HG03432 (cell line): ENCODE data around the gene ZNF808.
A peak's percentile ranks its signal among the peaks of the same experiment; 100 is the strongest.
"Not testable (repeated sequence)": the region's sequence is repeated elsewhere in the genome, so short reads cannot be mapped to it uniquely, and the experiment has no call there.

Experiments
- ATAC-seq: cut with Tn5 transposase; IDR thresholded peaks from one replicate; pipeline ENCODE4 v1.9.1; 2021; ENCODE audit warnings: mild to moderate bottlenecking, moderate library complexity; ENCODE audit not compliant: unreplicated experiment

Gene ZNF808

DNA sequence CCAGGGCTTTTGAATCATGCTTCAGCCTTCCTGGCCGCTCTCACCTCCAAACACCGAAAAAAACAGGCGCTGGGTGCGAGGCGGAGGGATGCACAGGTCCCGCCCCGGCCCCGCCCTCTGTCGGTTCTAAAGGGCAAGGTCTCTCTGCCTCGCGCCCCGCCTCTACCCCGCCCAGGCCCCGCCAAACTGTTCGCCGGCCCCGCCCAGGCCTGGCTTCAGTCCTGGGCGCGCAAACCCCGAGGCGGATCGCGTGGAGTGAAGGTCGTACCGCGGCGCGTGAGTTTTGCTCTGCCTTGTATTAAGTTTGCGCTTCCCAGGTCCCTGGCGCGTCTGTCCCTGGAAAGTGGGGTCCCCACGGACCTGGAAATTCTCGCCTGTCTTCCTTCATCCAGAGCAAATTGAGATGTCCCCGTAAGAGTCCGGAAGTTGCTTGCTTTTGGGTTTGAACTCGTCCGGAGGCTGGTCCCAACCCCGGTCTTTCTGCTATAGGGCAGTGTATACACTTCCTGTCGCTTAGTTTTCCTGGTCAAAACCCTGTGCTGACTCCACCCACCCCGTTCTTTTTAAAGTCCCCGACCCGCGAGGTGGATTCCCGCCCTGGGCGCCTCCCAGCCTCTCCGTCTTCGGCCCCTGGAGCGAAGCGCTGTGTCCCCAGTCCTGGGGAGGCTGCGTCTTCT lies 8.4 kb downstream of the ZNF808 start:
- peak; percentile 88 for ATAC-seq

DNA sequence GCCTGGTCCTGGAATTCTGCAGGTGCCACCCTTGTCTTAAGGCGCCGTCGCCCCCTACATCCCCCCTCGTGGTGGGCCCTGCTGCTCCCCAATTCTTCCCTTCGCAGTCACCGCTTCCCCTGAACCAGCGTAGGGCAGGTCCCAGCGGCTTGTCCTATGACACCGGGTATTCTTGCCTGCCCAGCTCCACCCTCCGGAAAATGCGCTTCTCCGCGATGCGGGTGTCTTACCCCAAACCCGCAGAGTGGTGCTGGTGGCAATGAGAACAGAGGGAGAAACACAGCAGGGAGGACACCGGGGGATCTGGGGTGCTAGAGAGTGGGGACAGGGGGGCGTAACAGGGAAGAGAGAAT lies 9.0 kb downstream of the ZNF808 start:
- peak; percentile 40 for ATAC-seq

DNA sequence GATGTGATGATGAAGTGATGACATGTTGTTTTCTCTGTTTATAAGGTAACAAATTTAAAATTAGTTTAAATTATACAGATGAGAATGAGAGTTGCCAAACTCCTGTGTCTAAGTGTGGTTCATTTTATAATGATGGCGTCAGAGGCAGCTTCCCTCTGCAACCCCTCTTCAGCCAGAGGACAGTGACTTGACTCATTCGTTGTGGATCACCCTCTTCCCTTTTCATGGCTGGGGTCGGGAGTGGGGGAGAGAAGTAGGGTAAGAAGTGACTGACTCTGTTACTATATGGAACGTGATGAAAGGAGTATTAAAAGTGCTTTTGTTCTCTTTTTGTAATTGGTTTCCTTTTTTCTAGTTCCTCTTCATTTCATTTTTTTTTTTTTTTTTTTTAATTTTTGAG lies 11.3 kb downstream of the ZNF808 start:
- ATAC-seq: not testable (repeated sequence)

DNA sequence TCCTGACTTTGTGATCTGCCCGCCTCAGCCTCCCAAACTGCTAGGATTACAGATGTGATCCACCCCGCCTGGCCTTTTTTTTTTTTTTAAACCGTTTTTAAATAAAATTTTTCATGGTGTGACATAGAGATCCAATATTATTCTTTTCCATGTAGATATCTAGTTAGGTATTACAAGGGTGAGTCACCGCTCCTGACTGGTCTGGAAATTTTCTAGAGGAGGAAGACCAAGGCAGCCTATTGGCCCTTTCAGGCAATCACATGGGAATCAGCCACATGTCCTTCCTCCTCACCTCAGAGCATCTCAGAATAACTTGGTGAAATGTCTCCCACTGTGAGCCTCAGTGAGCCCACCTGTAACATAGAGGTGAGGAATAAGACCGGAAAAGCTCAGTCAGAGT lies 13.7 kb downstream of the ZNF808 start:
- ATAC-seq: not testable (repeated sequence)

DNA sequence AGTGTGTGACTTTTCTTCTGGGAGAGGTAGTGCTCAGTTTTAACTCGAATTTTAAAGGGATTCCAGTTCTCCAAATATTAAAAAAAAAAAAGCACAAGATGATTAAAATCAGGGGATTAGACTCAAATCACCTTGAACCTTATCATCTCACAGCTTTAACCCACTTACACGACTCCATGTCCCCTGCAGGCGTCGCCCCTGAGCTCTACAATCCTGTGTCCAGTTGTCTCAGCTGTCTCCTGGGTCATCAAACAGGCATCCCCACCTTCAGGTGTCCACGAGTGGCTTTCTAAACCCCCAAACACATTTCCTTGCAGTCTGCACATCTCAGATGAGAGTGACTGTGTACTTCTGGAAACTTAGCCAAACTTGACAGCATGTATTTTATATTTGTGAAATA lies 14.1 kb downstream of the ZNF808 start:
- ATAC-seq: no peak

DNA sequence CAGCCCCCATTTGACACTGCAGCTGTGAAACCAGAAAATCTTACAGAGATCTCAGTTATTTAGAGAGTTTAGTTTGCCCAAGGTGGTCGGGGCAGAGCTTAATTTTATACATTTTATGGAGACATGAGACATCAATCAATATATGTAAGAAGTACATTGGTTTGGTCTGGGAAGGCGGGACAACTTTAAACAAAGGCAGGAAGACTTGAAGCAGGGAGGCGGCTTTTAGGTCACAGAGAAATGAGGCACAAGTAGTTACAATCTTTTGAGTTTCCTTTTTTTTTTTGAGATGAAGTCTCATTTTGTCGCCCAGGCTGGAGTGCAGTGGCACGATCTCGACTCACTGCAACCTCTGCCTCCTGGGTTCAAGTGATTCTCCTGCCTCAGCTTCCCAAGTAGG lies 15.1 kb downstream of the ZNF808 start:
- not testable (repeated sequence) for ATAC-seq

DNA sequence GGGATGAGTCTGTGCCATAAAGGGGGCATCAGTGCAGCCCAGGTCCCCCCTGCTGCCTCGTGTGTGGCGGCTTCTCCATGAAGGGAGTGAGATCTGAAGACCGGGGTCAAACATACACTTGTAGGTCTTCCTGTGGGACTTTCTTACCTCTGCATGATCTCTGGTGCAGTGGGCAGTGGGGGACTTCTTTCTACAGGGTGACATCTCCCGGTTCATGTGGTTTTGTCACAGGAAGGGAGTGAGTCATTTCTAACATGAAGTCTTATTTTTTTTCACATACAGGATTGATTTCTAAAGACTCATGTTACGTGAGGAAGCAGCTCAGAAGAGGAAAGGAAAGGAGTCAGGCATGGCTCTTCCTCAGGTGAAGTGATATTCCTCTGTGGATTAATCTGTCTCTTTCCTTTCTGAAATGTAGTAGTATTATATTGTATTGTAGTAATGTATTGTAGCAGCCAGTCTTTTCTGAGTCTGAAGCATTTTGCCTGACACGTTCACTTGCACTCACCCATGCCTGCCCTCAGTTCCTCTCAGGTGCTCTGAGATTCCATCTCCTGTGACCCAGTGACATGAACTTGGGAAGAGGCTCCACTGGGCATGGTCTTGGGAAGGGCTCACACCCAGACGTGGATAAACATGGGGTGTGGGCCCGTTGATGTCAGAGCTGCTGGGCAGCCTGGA lies 15.7 kb downstream of the ZNF808 start:
- ATAC-seq: no peak

DNA sequence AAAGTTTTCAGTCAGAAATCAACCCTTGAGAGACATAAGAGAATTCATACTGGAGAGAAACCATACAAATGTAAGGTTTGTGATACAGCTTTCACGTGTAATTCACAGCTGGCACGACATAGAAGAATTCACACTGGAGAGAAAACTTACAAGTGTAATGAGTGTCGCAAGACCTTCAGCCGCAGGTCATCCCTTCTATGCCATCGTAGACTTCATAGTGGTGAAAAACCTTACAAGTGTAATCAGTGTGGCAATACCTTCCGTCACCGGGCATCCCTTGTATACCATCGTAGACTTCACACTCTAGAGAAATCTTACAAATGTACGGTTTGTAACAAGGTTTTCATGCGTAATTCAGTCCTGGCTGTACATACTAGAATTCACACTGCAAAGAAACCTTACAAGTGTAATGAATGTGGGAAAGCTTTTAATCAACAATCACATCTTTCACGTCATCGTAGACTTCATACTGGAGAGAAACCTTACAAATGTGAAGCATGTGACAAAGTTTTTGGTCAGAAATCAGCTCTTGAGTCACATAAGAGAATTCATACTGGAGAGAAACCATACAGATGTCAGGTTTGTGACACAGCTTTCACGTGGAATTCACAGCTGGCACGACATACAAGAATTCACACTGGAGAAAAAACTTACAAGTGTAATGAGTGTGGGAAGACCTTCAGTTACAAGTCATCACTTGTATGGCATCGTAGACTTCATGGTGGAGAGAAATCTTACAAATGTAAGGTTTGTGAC lies 26.9 kb downstream of the ZNF808 start:
- ATAC-seq: no peak

DNA sequence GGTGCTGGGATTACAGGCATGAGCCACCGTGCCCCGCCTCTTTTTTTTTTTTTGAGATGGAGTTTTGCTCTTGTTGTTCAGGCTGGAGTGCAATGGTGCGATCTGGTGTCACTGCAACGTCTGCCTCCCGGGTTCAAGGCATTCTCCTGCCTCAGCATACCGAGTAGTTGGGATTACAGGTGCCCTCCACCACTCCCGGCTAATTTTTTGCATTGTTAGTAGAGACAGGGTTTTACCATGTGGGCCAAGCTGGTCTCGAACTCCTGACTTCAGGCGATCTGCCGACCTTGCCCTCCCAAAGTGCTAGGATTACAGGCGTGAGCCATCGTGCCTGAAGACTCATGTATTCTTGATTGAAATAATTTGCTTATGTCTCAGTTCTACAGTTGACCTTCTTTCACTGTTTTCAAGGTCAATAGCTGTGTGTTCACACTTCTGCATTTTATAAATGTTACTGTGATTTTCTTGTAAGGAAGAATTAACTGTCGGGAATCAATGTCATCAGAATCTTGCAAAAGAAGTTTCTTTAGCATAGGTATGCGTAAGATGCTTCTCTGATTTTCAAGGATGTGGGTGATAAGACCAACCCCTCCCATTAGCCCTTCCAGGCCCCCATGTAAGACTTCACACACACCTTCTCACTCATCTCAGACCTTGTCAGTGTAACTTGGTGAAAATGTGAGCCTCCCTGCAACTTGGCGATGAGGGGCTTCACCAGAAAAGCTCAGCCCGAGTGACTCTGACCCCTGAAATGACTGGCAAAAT lies 29.9 kb downstream of the ZNF808 start:
- no peak for ATAC-seq

DNA sequence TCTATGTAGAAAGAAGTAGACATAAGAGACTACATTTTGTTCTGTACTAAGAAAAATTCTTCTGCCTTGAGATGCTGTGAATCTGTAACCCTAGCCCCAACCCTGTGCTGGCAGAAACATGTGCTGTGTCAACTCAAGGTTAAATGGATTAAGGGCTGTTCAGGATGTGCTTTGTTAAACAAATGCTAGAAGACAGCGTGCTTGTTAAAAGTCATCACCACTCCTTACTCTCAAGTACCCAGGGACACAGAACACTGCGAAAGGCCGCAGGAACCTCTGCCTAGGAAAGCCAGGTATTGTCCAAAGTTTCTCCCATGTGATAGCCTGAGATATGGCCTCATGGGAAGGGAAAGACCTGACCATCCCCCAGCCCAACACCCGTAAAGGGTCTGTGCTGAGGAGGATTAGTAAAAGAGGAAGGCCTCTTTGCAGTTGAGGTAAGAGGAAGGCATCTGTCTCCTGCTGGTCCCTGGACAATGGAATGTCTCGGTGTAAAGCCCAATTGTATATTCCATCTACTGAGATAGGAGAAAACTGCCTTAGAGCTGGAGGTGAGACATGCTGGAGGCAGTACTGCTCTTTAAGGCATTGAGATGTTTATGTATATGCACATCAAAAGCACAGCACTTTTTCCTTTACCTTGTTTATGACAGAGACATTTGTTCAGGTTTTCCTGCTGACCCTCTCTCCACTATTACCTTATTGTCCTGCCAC lies 31.4 kb downstream of the ZNF808 start:
- ATAC-seq: not testable (repeated sequence)

DNA sequence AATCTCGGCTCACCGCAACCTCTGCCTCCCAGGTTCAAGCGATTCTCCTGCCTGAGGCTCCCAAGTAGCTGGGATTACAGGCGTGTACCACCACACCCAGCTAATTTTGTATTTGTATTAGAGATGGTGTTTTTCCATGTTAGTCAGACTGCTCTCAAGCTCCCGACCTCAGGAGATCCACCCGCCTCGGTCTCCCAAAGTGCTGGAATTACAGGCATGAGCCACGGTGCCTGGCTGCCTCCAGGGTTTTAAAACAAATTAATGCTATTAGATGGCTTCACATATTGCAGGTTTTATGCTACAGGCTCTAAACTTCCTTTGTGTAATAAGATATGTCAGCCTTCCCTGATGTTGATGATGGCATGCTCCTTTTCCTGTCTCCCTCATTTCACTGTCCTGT lies 34.1 kb downstream of the ZNF808 start:
- not testable (repeated sequence) for ATAC-seq

DNA sequence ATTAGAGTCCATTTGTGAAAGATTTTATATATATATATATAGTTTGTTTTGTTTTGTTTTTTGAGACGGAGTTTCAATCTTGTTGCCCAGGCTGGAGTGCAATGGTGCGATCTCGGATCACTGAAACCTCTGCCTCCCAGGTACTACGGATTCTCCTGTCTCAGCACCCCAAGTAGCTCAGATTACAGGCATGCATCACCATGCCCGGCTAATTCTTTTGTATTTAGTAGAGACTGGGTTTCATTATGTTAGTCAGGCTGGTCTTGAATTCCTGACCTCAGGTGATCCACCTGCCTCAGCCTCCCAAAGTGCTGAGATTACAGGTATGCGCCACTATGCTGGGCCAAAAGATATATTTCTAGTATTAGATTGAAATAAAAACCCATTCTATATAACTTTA lies 38.7 kb downstream of the ZNF808 start:
- no peak for ATAC-seq

DNA sequence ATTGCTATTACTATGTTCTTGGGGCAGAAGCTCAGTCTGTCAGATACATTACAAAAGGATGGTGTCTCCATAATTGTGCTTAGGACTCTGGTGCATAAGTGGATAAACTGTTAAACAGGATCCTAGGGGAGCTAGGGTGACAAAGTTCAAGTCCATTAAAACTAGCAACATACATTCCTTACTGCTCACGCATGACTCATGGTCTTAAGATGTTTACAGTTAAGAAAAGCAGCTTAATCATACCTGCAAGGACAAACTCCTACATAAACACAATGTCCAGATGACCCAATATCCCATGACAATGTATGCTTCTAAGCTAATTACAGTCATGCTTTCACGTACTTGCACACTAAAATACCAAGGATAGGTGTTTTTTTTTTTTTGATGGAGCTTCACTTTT lies 39.1 kb downstream of the ZNF808 start:
- no peak for ATAC-seq

DNA sequence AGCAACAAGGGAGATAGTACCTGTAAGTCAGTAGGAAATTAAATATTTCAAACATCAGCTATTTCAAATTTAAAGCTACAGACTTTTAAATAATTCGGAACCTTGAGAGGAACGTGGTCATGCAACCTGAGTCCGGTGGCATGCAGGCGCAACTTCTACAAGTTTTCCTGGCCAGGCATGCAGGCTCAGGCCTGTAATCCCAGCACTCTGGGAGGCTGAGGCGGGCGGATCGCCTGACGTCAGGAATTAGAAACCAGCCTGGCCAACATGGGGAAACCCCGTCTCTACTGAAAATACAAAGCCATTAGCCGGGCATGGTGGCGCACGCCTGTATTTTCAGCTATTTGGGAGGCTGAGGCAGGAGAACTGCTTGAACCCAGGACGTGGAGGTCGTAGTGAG lies 40.5 kb downstream of the ZNF808 start:
- ATAC-seq: no peak

DNA sequence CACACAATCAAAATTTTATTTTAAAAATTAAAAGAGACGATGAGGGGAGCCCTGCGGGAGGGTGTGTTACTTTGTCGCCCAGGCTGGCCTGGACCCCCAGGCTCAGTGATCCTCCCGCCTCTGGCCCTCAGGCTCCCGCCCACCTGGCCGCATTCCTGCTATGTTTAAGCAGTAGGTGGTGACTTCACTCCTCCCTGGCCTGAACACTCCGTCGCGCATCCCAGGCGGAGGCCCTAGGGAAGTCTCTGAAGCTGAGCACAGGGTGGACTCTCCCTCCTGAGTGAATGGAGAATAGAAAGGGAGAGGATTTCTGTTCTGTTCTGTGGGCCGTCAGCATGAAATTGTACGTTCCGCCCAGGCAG lies 42.2 kb downstream of the ZNF808 start:
- not testable (repeated sequence) for ATAC-seq

DNA sequence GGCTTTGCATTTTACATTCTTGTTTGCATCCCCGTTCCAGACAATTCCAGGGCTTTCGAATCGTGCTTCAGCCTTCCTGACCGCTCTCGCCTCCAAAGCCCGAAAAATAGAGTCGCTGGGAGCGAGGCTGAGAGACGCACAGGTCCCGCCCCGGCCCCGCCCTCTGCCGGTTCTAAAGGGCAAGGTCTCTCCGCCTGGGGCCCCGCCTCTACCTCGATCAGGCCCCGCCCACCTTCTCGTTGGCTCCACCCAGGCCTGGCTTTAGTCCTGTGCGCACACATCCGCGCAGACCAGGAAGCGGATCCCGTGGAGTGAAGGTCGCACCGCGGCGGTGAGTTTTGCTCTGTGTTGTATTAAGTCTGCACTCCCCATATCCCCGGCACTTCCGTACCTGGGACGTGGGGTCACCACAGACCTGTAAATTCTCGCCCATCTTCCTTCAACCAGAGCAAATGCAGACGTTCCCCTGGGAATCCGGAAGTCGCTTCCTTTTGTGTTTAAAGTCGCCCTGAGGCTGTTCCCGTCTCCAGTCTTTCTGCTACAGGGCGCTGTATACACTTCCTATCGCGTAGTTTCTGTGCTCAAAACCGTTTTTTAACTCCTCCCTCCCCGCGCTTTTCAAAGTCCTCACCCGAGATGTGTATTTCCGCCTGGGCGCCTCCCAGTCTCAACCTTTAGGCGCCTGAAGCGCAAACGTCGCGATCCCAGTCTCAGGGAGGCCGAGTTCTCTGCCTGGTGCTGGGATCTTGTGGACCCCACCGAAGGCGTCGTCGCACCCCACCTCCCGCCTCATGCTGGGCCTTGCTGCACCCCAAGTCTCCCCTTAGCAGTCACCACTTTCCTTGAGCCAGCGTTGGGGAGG lies 42.8 kb downstream of the ZNF808 start, which contains the start of gene ZNF701:
ZNF701 (plus strand) TSS at position 288 of the 862 bp plus-strand sequence. CDS start 3,861 bp downstream, outside the sequence.
- ATAC-seq: peak; percentile 91

DNA sequence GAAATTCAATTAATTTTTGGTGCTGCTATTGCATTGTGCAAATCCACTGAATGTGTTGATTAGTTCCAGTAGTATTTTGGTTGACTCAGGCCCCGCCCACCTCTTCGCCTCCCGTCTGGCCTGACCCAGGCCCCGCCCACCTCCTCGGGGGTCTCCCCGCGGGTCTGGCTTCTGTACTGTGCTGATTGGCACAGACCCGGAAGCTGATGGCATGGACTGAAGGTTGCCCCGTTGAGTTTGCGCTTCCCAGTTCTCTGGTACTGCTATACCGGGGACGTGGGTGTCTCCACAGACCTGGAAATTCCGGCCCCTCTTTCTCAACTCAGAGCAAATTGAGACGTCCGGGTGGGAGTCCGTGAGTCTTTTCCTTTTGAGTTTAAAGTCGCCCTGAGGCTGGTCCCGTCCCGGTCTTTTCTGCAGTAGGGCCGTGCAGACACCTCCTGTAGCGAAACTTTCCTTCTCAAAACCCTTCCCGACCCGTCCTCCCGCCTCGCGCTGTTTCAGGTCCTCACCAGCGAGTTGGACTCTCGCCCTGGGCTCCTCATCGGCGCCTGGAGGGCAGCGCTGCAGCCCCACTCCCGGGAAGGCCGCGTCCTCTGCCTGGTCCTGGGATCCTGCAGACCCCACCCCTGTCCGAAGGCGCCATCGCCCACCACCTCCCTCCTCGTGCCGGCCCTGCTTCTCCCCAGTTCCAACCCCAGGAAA lies 57.4 kb downstream of the ZNF808 start:
- no peak for ATAC-seq

DNA sequence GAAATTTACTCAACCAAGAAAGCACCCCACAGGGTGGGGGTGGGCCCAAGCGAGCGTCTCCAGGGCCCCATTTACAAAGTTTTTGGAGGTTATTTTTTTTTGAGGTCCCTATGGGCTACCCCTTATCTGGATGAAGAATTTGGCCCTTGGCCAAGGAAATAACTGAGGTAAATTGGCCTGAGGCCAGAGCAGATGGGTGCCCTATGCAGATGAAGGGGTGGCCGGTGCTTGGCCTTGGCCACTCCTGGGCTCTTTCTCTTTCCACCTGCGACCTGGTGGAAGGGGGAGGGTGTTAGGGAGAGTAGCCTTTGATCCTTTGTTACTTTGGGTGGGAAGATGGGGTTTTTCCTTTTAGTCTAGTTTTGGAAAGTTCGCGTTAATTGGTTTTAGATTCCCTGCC lies 58.1 kb downstream of the ZNF808 start:
- no peak for ATAC-seq

DNA sequence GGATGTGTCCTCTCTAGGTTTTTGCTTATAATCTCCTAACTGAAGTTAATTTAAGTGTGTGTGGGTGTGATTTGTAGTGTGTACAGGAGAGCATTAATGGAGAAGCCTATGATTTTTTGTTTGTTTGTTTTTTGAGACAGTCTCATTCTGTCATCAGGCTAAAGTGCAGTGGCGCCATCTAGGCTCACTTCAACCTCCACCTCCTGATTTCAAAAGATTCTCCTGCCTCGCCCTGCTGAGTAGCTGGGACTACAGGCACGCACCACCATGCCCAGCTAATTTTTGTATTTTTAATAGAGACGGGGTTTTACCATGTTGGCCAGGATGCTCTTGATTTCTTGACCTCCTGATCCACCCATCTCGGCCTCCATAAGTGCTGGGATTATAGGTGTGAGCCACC lies 63.3 kb downstream of the ZNF808 start:
- no peak for ATAC-seq
